Brain microvascular endothelial cell (primary cell): ENCODE data around the gene ARHGAP45.

Source experiments
- DNase-seq: peaks from one replicate; pipeline ENCODE4 v3.0.0-alpha.2; 2020
- H3K27ac ChIP-seq: fragments of 250-450 bp; sonication (Bioruptor Pico); 2 replicates; pipeline ENCODE4 v1.5.1; 2020; ENCODE audit warnings: mild to moderate bottlenecking, moderate library complexity
- H3K27me3 ChIP-seq: fragments of 250-450 bp; sonication (Bioruptor Pico); replicated peaks from 2 replicates; pipeline ENCODE4 v1.5.1; 2020; ENCODE audit warnings: mild to moderate bottlenecking
- H3K36me3 ChIP-seq: fragments of 250-450 bp; sonication (Bioruptor Pico); replicated peaks from 2 replicates; pipeline ENCODE4 v1.5.1; 2020; ENCODE audit warnings: mild to moderate bottlenecking
- H3K4me3 ChIP-seq: 2 replicates; pipeline ENCODE4 v1.5.1; 2011; ENCODE audit warnings: low read depth, mild to moderate bottlenecking, control low read depth, low read length, moderate library complexity
- in situ Hi-C: cut with HindIII; loops from 2 replicates; pipeline ENCODE4 v1.10.0; 2017; ENCODE audit warnings: low sequenced_read_pairs, low pct_ligation_motif_present
- TF ChIP-seq, protein P1 (sequence below): IDR thresholded peaks from 2 replicates; pipeline ENCODE4 v1.5.1; 2011; ENCODE audit warnings: low read depth, mild to moderate bottlenecking, moderate library complexity, low read length, control low read depth, inconsistent platforms; ENCODE audit errors: missing control alignments

Gene ARHGAP45

DNA sequence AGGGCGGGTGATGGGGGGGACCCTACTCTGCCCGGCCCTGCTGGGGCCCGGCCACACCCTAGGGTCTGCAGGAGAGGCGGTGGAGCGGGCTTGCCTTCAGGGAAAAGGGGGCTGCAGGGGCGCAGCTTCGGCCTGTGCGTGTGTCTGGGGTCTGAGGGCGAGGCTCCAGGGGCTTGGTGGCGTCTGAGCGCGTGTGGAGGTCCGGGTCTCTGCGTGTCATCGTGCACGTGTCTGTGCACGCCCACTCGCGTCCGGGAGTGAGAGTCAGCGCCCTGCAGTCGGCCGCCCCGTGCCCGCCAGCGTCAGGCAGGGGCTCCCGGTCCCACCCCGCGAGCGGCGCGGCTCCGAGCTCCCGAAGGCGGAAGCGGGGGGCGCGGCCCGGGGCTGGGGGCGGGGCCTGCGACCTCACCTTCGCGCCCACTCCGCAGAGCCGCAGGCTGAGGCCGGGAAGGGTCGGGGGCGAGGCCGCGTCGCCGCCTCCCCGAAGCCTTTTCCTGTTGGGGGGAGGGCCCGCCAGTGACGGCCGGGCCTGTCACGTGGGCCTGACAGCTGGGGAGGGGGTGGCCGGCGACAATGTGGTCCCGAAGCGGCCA is at the start of gene ARHGAP45:
TSS of gene ARHGAP45 (plus strand) at position 420 of the 593 bp plus-strand sequence. CDS start 239 bp downstream, outside the sequence.
- in situ Hi-C loops: no loop called here
- DNase-seq: no peak
- H3K27me3 ChIP-seq: peaks cover 7% of the 10 kb centered on the region
- H3K27ac ChIP-seq: no peak within 1 kb of the TSS
- TF ChIP-seq, protein P1, sequence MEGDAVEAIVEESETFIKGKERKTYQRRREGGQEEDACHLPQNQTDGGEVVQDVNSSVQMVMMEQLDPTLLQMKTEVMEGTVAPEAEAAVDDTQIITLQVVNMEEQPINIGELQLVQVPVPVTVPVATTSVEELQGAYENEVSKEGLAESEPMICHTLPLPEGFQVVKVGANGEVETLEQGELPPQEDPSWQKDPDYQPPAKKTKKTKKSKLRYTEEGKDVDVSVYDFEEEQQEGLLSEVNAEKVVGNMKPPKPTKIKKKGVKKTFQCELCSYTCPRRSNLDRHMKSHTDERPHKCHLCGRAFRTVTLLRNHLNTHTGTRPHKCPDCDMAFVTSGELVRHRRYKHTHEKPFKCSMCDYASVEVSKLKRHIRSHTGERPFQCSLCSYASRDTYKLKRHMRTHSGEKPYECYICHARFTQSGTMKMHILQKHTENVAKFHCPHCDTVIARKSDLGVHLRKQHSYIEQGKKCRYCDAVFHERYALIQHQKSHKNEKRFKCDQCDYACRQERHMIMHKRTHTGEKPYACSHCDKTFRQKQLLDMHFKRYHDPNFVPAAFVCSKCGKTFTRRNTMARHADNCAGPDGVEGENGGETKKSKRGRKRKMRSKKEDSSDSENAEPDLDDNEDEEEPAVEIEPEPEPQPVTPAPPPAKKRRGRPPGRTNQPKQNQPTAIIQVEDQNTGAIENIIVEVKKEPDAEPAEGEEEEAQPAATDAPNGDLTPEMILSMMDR: no peak
- H3K4me3 ChIP-seq: no peak within 1 kb of the TSS
- H3K36me3 ChIP-seq: no peaks in the 10 kb centered on the region

- TF ChIP-seq, protein P1: no peak
- in situ Hi-C loops: no loop called here
- H3K27ac ChIP-seq: no peak overlapping the region
- no peaks in the 10 kb centered on the region for H3K27me3 ChIP-seq
- no peak for DNase-seq
- no peak overlapping the region for H3K4me3 ChIP-seq
- H3K36me3 ChIP-seq: peaks cover 4% of the 10 kb centered on the region
Measured at GRCh38 chr19:1017906-1018305, 49.1 kb upstream of the ARHGAP45 start.

GRCh38 chr19:1018393-1018792 is 48.6 kb upstream of the ARHGAP45 start:
- Histone ChIP-seq H3K36me3 (peaks cover 2% of the 10 kb centered on the region), H3K4me3 (no peak overlapping the region), H3K27ac (no peak overlapping the region), H3K27me3 (no peaks in the 10 kb centered on the region)
- TF ChIP-seq, protein P1: no peak
- no peak for DNase-seq
- in situ Hi-C loops: no loop called here

DNA sequence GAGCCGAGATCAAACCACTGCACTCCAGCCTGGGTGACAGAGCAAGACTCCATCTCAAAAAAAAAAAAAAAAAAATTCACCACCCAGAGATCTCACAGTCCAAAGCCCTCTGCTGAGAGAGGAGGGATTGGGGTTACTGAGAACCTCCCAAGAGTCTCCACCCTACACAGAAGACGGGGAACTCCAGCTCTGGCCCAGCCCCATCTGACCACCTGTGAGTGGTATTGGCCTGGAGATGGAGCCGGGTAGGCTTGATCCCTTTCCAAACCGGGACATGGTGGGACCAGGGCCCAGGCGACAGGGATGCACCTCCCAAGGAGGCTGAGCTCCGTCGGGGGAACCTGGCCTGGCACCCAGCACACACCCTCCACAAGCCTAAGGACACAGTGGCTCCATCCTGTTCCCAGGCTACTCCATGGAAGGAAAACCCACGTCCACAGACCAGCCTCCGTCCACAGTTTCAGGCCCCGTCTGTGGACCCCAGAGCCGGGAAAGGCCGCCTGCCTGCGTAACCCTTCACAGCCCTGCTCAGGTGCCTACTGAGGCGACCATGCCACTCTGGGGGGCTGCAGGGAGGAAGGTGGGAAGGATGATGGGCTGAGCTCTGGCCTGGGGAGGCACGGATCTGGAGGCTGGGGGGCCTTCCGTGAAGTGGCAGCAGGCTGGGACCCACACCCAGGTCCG is 47.9 kb upstream of the ARHGAP45 start:
- H3K36me3 ChIP-seq: no peaks in the 10 kb centered on the region
- in situ Hi-C loops: no loop called here
- peak overlapping the region; percentile 92 for H3K4me3 ChIP-seq
- no peaks in the 10 kb centered on the region for H3K27me3 ChIP-seq
- DNase-seq: no peak
- TF ChIP-seq, protein P1: no peak
- H3K27ac ChIP-seq: no peak overlapping the region

- Histone ChIP-seq H3K27me3 (no peaks in the 10 kb centered on the region), H3K27ac (no peak overlapping the region), H3K36me3 (no peaks in the 10 kb centered on the region), H3K4me3 (peak overlapping the region; percentile 92)
- DNase-seq: no peak
- TF ChIP-seq, protein P1: no peak
- in situ Hi-C loops: no loop called here
Measured at GRCh38 chr19:1019616-1019961, 47.4 kb upstream of the ARHGAP45 start.
